ENCODE results near the gene NCBP3. TPM values are rescaled to one million over a fixed set of nuclear protein-coding genes. Genes with fewer than 3 reads are reported as not detected.

The NCBP3 gene
- total RNA-seq, 1 experiment from 2014 or later: 58.5 TPM

- TF ChIP-seq EZH2 (IDR thresholded peaks at IDR 0.05; ENCODE audit: low read depth) (no peak), CTCF (conservative IDR thresholded peaks at IDR 0.05) (no peak)
- peaks cover 17% of the 10 kb centered on the region for H3F3A ChIP-seq (ENCODE audit: insufficient read depth, low read depth)
- no peaks in the 10 kb centered on the region for H3K27me3 ChIP-seq (ENCODE audit: insufficient read depth, low read depth)
- no peak overlapping the region for H3K4me2 ChIP-seq
- BruUV-seq (replicated peaks): no TSS peak
- ChIA-PET CTCF (interaction anchor here (0.6 kb wide), 1 partner anchor 629 kb away, joined by 3 read pairs; no protein-coding TSS in a partner anchor), POLR2A (ENCODE audit: unreplicated experiment) (no interaction called here)
- peaks cover 49% of the 10 kb centered on the region; the same call in 1 of the 2 replicates for H3K36me3 ChIP-seq (ENCODE audit: low read depth)
- no peak overlapping the region for H2AFZ ChIP-seq
- H3K9me3 ChIP-seq (ENCODE audit: insufficient read depth, low read depth): no peaks in the 10 kb centered on the region
- no peak overlapping the region for H3K27ac ChIP-seq
- no peaks in the 10 kb centered on the region for H3K79me2 ChIP-seq (ENCODE audit: low read depth)
- intact Hi-C loops (cut with micrococcal nuclease; ENCODE audit: unreplicated experiment): loop anchor here (10.0 kb wide), 1 partner anchor 776 kb away; no protein-coding TSS in a partner anchor
- no peak overlapping the region for H3K4me3 ChIP-seq
- no peaks in the 10 kb centered on the region for H3K4me1 ChIP-seq (replicated peaks; ENCODE audit: insufficient read depth)
- H3K9me2 ChIP-seq (ENCODE audit: insufficient read depth): no peaks in the 10 kb centered on the region
- H4K20me1 ChIP-seq (ENCODE audit: insufficient read depth): peaks cover 4% of the 10 kb centered on the region; the same call in 1 of the 2 replicates
- DNase-seq: no peak
Measured at GRCh38 chr17:3821101-3821500, 24.9 kb downstream of the NCBP3 start.

- DNase-seq: no peak
- peaks cover 33% of the 10 kb centered on the region; the same call in 1 of the 2 replicates for H3K36me3 ChIP-seq (ENCODE audit: low read depth)
- ChIA-PET CTCF (no interaction called here), POLR2A (ENCODE audit: unreplicated experiment) (no interaction called here)
- TF ChIP-seq CTCF (conservative IDR thresholded peaks at IDR 0.05): no peak
- no peak for TF ChIP-seq EZH2 (IDR thresholded peaks at IDR 0.05; ENCODE audit: low read depth)
- H3K9me2 ChIP-seq (ENCODE audit: insufficient read depth): no peaks in the 10 kb centered on the region
- BruUV-seq (replicated peaks): no TSS peak
- peaks cover 4% of the 10 kb centered on the region; the same call in 1 of the 2 replicates for H4K20me1 ChIP-seq (ENCODE audit: insufficient read depth)
- no peak overlapping the region for H3K4me3 ChIP-seq
- no peaks in the 10 kb centered on the region; the same call in none of the 2 replicates for H3F3A ChIP-seq (ENCODE audit: insufficient read depth, low read depth)
- H3K4me1 ChIP-seq (replicated peaks; ENCODE audit: insufficient read depth): no peaks in the 10 kb centered on the region
- intact Hi-C loops (cut with micrococcal nuclease; ENCODE audit: unreplicated experiment): no loop called here
- H3K27me3 ChIP-seq (ENCODE audit: insufficient read depth, low read depth): no peaks in the 10 kb centered on the region
- H3K27ac ChIP-seq: no peak overlapping the region
- H2AFZ ChIP-seq: no peak overlapping the region
- no peaks in the 10 kb centered on the region for H3K79me2 ChIP-seq (ENCODE audit: low read depth)
- no peaks in the 10 kb centered on the region for H3K9me3 ChIP-seq (ENCODE audit: insufficient read depth, low read depth)
- no peak overlapping the region for H3K4me2 ChIP-seq
Measured at GRCh38 chr17:3818786-3819185, 27.3 kb downstream of the NCBP3 start.

- H4K20me1 ChIP-seq (ENCODE audit: insufficient read depth): peaks cover 4% of the 10 kb centered on the region; the same call in 1 of the 2 replicates
- H2AFZ ChIP-seq: no peak overlapping the region
- no TSS peak for BruUV-seq (replicated peaks)
- peaks cover 34% of the 10 kb centered on the region for H3K36me3 ChIP-seq (ENCODE audit: low read depth)
- H3K4me3 ChIP-seq: no peak overlapping the region
- no peaks in the 10 kb centered on the region for H3K4me1 ChIP-seq (replicated peaks; ENCODE audit: insufficient read depth)
- TF ChIP-seq EZH2 (IDR thresholded peaks at IDR 0.05; ENCODE audit: low read depth): no peak
- H3K4me2 ChIP-seq: no peak overlapping the region
- ChIA-PET CTCF (no interaction called here), POLR2A (ENCODE audit: unreplicated experiment) (no interaction called here)
- H3K27ac ChIP-seq: no peak overlapping the region
- no peaks in the 10 kb centered on the region for H3K9me2 ChIP-seq (ENCODE audit: insufficient read depth)
- no peaks in the 10 kb centered on the region for H3K9me3 ChIP-seq (ENCODE audit: insufficient read depth, low read depth)
- H3K79me2 ChIP-seq (ENCODE audit: low read depth): no peaks in the 10 kb centered on the region
- intact Hi-C loops (cut with micrococcal nuclease; ENCODE audit: unreplicated experiment): no loop called here
- H3K27me3 ChIP-seq (ENCODE audit: insufficient read depth, low read depth): no peaks in the 10 kb centered on the region
- no peaks in the 10 kb centered on the region; the same call in none of the 2 replicates for H3F3A ChIP-seq (ENCODE audit: insufficient read depth, low read depth)
- no peak for DNase-seq
Measured at GRCh38 chr17:3817851-3818605, 28.0 kb downstream of the NCBP3 start.
